Measurements from ENCODE around the gene HBG2. TPM values are rescaled to one million over a fixed set of nuclear protein-coding genes. Genes with fewer than 3 reads are reported as not detected.
"Not testable (repeated sequence)": the region's sequence is repeated elsewhere in the genome, so short reads cannot be mapped to it uniquely, and the experiment has no call there.

The HBG2 gene
- total RNA-seq, 1 donor from 2014 or later, result 0.54 TPM

DNA sequence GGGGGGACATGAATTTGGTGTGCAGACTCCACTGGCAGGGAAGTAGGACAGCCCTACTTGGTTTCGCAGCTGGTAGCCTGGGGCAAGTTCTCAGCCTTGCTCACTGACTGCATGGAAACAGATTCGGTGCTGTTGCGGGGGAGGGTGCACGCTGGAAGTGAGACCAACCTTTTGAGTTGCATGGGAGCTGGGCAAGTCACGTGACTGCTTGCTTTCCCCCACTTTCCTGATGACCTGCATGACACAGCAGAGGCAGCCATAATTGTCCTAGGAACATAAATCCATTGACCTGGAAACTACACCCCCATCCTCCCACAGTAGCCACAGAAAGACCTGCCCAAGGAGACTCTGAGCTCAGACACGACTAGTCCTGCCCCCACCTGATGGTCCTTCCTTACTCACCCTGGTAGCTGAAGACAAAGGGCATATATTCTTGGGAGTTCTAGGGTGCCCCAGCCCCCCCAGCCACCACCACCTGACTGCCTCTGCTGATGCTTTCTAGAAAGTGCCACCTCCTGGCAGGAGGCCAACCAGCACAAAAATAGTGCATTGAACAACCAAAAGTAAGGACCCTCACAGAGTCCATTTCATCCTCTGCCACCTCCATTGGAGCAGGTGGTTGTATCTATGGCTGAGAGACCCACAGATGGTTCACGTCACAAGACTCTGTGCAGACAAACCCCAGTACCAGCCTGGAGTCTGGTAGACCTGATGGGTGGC, 4.1 kb upstream of the HBG2 start:
- TF ChIP-seq, protein P1, sequence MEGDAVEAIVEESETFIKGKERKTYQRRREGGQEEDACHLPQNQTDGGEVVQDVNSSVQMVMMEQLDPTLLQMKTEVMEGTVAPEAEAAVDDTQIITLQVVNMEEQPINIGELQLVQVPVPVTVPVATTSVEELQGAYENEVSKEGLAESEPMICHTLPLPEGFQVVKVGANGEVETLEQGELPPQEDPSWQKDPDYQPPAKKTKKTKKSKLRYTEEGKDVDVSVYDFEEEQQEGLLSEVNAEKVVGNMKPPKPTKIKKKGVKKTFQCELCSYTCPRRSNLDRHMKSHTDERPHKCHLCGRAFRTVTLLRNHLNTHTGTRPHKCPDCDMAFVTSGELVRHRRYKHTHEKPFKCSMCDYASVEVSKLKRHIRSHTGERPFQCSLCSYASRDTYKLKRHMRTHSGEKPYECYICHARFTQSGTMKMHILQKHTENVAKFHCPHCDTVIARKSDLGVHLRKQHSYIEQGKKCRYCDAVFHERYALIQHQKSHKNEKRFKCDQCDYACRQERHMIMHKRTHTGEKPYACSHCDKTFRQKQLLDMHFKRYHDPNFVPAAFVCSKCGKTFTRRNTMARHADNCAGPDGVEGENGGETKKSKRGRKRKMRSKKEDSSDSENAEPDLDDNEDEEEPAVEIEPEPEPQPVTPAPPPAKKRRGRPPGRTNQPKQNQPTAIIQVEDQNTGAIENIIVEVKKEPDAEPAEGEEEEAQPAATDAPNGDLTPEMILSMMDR (IDR thresholded peaks at IDR 0.05; ENCODE audit: unreplicated experiment), result no peak
- no peaks in the 10 kb centered on the region for H3K36me3 Mint-ChIP-seq
- peaks cover 24% of the 10 kb centered on the region for H3K9me3 Mint-ChIP-seq
- no peaks in the 10 kb centered on the region for H3K27me3 Mint-ChIP-seq (ENCODE audit: low read depth)
- DNase-seq (ENCODE audit: low spot score in 2 of 2, unreplicated experiment in 2 of 2), result no peak
- peaks cover 1% of the 10 kb centered on the region for H3K4me1 Mint-ChIP-seq
- H3K27ac Mint-ChIP-seq, result no peak overlapping the region
- H3K4me3 Mint-ChIP-seq, result no peak overlapping the region

DNA sequence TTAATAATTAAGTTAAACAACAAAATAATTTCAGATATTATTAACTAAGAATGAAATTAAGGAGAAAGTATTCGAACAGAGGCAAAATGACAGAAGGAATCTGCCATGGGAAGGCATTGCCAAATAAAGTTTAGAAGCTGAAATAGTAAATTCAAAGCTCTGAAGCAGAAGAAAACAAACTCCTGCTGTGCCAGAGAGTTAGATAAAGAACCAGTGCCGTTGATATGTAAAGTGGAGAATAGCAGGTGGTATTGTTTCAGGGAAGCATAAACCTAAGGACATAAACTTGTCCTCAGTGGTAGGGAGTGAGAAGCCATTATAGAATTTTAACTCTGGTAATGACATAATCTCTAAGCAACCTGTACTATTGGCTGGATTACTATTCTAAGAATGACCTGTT, 2.7 kb upstream of the HBG2 start:
- no peak for DNase-seq (ENCODE audit: low spot score in 2 of 2, unreplicated experiment in 2 of 2)
- TF ChIP-seq, protein P1 (IDR thresholded peaks at IDR 0.05; ENCODE audit: unreplicated experiment), result no peak
- H3K4me3 Mint-ChIP-seq, result no peak overlapping the region
- H3K27me3 Mint-ChIP-seq (ENCODE audit: low read depth), result peaks cover 4% of the 10 kb centered on the region
- H3K27ac Mint-ChIP-seq, result no peak overlapping the region
- H3K36me3 Mint-ChIP-seq, result no peaks in the 10 kb centered on the region
- H3K9me3 Mint-ChIP-seq, result peaks cover 24% of the 10 kb centered on the region
- peaks cover 1% of the 10 kb centered on the region for H3K4me1 Mint-ChIP-seq

DNA sequence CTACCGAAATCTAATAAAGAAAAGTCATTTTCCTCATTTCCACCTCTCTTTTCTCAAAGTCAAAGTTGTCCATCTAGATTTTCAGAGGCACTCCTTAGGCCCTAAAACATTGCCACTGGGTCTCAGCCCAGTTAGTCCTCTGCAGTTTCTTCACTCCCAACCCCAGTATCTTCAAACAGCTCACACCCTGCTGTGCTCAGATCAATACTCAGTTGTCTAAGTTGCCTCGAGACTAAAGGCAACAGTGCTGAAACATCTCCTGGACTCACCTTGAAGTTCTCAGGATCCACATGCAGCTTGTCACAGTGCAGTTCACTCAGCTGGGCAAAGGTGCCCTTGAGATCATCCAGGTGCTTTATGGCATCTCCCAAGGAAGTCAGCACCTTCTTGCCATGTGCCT, 558 bp downstream of the HBG2 start:
- H3K4me3 Mint-ChIP-seq; H3K9me3 Mint-ChIP-seq; H3K4me1 Mint-ChIP-seq; DNase-seq (ENCODE audit: low spot score in 2 of 2, unreplicated experiment in 2 of 2); H3K36me3 Mint-ChIP-seq; H3K27ac Mint-ChIP-seq: not testable (repeated sequence)
- peaks cover 14% of the 10 kb centered on the region for H3K27me3 Mint-ChIP-seq (ENCODE audit: low read depth)

DNA sequence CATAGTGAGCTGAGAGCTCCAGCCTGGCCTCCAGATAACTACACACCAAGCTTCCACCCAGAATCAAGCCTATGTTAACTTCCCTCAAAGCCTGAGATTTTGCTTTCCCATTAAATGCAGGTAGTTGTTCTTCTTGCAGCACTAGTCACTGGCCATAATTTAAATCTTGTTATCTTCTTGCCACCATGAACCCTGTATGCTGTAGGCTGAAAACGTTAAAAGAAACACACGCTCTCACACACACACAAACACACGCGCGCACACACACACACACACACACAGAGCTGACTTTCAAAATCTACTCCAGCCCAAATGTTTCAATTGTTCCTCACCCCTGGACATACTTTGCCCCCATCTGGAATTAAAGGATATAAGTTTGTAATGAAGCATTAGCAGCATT, 1.1 kb downstream of the HBG2 start:
- H3K36me3 Mint-ChIP-seq; H3K4me1 Mint-ChIP-seq; H3K9me3 Mint-ChIP-seq; DNase-seq (ENCODE audit: low spot score in 2 of 2, unreplicated experiment in 2 of 2); H3K4me3 Mint-ChIP-seq; H3K27ac Mint-ChIP-seq: not testable (repeated sequence)
- H3K27me3 Mint-ChIP-seq (ENCODE audit: low read depth), result peaks cover 14% of the 10 kb centered on the region

DNA sequence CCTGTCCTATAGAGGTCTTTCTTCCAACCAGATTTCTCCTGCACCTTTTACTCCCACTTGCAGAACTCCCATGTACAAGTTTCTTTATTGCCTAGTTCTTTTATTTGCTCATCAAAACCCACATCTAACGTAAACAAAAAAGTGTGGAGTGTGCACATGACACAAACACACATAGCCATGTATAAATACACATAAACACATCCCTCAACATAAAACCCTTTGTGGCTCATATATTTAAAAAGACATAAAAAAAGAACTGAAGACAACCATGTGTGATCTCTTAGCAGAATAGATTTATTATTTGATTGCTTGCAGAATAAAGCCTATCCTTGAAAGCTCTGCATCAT, 1.7 kb downstream of the HBG2 start:
- TF ChIP-seq, protein P1 (IDR thresholded peaks at IDR 0.05; ENCODE audit: unreplicated experiment), result no peak
- DNase-seq (ENCODE audit: low spot score in 2 of 2, unreplicated experiment in 2 of 2), result no peak
- H3K36me3 Mint-ChIP-seq, result no peaks in the 10 kb centered on the region
- H3K27me3 Mint-ChIP-seq (ENCODE audit: low read depth), result peaks cover 15% of the 10 kb centered on the region
- H3K9me3 Mint-ChIP-seq, result no peaks in the 10 kb centered on the region
- H3K4me1 Mint-ChIP-seq, result no peaks in the 10 kb centered on the region
- no peak overlapping the region for H3K27ac Mint-ChIP-seq
- no peak overlapping the region for H3K4me3 Mint-ChIP-seq

DNA sequence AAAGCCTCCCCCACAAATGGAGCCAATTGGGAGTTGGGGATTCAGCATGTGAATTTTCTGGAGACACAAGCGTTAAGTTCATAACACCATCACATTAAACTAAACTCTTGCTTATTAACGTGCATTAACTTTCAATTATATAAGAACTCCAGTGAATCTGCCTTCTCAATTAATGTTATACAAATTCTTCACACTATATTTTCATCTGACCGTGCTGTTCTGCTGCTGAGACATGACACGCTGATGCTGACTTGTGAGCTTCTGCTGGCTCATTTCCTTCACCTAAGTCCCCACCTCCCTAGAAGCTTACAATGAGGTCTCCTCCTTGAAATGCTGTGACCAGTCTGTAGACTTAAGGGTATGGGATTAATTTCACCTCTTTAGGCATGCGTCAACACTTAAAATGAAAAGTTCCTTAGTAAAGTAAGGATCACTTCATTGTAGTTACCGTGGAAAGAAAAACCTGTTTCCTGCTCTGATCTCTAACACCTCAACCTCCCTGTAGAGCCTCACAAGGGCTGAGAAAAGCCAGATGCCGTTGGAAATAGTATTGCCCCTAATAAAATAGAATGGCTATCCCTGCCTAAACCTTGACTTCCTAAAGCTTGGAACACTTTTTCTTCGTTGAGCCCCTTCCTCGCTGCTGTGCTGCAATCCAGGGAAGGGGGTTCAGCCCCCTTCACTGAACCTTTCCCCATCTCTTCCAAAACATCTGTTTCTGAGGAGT, 2.2 kb downstream of the HBG2 start:
- Mint-ChIP-seq H3K36me3 (no peaks in the 10 kb centered on the region), H3K27ac (no peak overlapping the region), H3K4me1 (peaks cover 3% of the 10 kb centered on the region), H3K9me3 (no peaks in the 10 kb centered on the region), H3K27me3 (ENCODE audit: low read depth) (peaks cover 16% of the 10 kb centered on the region), H3K4me3 (no peak overlapping the region)
- DNase-seq (ENCODE audit: low spot score in 2 of 2, unreplicated experiment in 2 of 2), result no peak
- TF ChIP-seq, protein P1 (IDR thresholded peaks at IDR 0.05; ENCODE audit: unreplicated experiment), result no peak

Measured in mesothelial cell of epicardium (in vitro differentiated cells).